ENCODE measurements around the gene GLIS2. TPM values are rescaled to one million over a fixed set of nuclear protein-coding genes. Genes with fewer than 3 reads are reported as not detected.
A peak's percentile ranks its signal among the peaks of the same experiment; 100 is the strongest.

The GLIS2 gene
- total and polyA plus RNA-seq, 7 experiments from 2014 or later, result 0.53 TPM; not detected in 6

GRCh38 chr16:4293822-4294457 lies 21.9 kb upstream of the GLIS2 start:
- CTCF ChIA-PET, result interaction anchor here (1.5 kb wide), 1 partner anchor 35 kb away, joined by 3 read pairs; no protein-coding TSS in a partner anchor
- Histone ChIP-seq H3K4me1 (ENCODE audit: control insufficient read depth in 2 of 2, insufficient read depth in 2 of 2, low read length in 2 of 2) (no peaks in the 10 kb centered on the region), H3K27ac (ENCODE audit: low read depth, low read length) (no peak overlapping the region), H3K36me3 (ENCODE audit: control insufficient read depth in 2 of 3, insufficient read depth in 3 of 3, low read length in 3 of 3) (no peaks in the 10 kb centered on the region), H3K9me3 (ENCODE audit: control insufficient read depth in 2 of 3, low read length in 3 of 3) (no peaks in the 10 kb centered on the region), H3K27me3 (ENCODE audit: control insufficient read depth in 2 of 2, insufficient read depth in 2 of 2, low read length in 2 of 2) (no peaks in the 10 kb centered on the region), H3K4me3 (ENCODE audit: low read length) (no peak overlapping the region)
- DNase-seq (no peak), ATAC-seq (no peak)
- Mint-ChIP-seq H3K27me3 (peaks cover 0 to 13% (median 0%) of the 10 kb centered on the region in 5 donors), H3K36me3 (no peaks in the 10 kb centered on the region), H3K4me1 (peaks cover 0 to 8% (median 2%) of the 10 kb centered on the region in 7 donors), H3K27ac (peak overlapping the region in 1 of 9 donors; percentile 59), H3K4me3 (no peak overlapping the region), H3K9me3 (no peaks in the 10 kb centered on the region)
- POLR2A ChIA-PET, result interaction anchor here (0.9 kb wide), 1 partner anchor 22 kb away, joined by 3 read pairs; no protein-coding TSS in a partner anchor
- intact Hi-C loops (cut with micrococcal nuclease), result no loop called here

GRCh38 chr16:4295581-4295980 lies 20.3 kb upstream of the GLIS2 start:
- CTCF ChIA-PET, result no interaction called here
- no peak overlapping the region for H3K27ac Mint-ChIP-seq
- POLR2A ChIA-PET, result no interaction called here

GRCh38 chr16:4297480-4297879 lies 18.4 kb upstream of the GLIS2 start:
- Mint-ChIP-seq H3K36me3 (peaks cover 0 to 3% (median 0%) of the 10 kb centered on the region in 5 donors), H3K27me3 (peaks cover 0 to 10% (median 0%) of the 10 kb centered on the region in 5 donors), H3K4me1 (peaks cover 0 to 14% (median 8%) of the 10 kb centered on the region in 7 donors), H3K27ac (peak overlapping the region in 1 of 9 donors; percentile 12), H3K4me3 (no peak overlapping the region), H3K9me3 (no peaks in the 10 kb centered on the region)
- DNase-seq (no peak), ATAC-seq (no peak)
- ChIA-PET POLR2A (interaction anchor here (1.5 kb wide), 1 partner anchor 9 kb away, joined by 5 read pairs; no protein-coding TSS in a partner anchor), CTCF (interaction anchor here (1.4 to 2.1 kb wide), 2 partner anchors 12 to 33 kb away, joined by 4 to 5 read pairs; no protein-coding TSS in a partner anchor)
- Histone ChIP-seq H3K36me3 (ENCODE audit: control insufficient read depth in 2 of 3, insufficient read depth in 3 of 3, low read length in 3 of 3) (no peaks in the 10 kb centered on the region), H3K4me3 (ENCODE audit: low read length) (no peak overlapping the region), H3K9me3 (ENCODE audit: control insufficient read depth in 2 of 3, low read length in 3 of 3) (no peaks in the 10 kb centered on the region), H3K27ac (ENCODE audit: low read depth, low read length) (no peak overlapping the region), H3K27me3 (ENCODE audit: control insufficient read depth in 2 of 2, insufficient read depth in 2 of 2, low read length in 2 of 2) (no peaks in the 10 kb centered on the region), H3K4me1 (ENCODE audit: control insufficient read depth in 2 of 2, insufficient read depth in 2 of 2, low read length in 2 of 2) (no peaks in the 10 kb centered on the region)
- intact Hi-C loops (cut with micrococcal nuclease), result no loop called here

More at GRCh38 chr16:4295581-4295980, 20.3 kb upstream of the GLIS2 start:
- H3K36me3 ChIP-seq (ENCODE audit: control insufficient read depth in 2 of 3, insufficient read depth in 3 of 3, low read length in 3 of 3), result no peaks in the 10 kb centered on the region
- no peak overlapping the region for H3K4me3 ChIP-seq (ENCODE audit: low read length)
- Mint-ChIP-seq H3K36me3 (peaks cover 0 to 3% (median 0%) of the 10 kb centered on the region in 5 donors), H3K4me1 (peaks cover 0 to 16% (median 8%) of the 10 kb centered on the region in 7 donors), H3K4me3 (no peak overlapping the region), H3K9me3 (no peaks in the 10 kb centered on the region), H3K27me3 (peaks cover 0 to 13% (median 0%) of the 10 kb centered on the region in 5 donors)
- H3K4me1 ChIP-seq (ENCODE audit: control insufficient read depth in 2 of 2, insufficient read depth in 2 of 2, low read length in 2 of 2), result no peaks in the 10 kb centered on the region
- no peak for ATAC-seq
- intact Hi-C loops (cut with micrococcal nuclease), result no loop called here
- H3K27me3 ChIP-seq (ENCODE audit: control insufficient read depth in 2 of 2, insufficient read depth in 2 of 2, low read length in 2 of 2), result no peaks in the 10 kb centered on the region
- H3K27ac ChIP-seq (ENCODE audit: low read depth, low read length), result no peak overlapping the region
- no peaks in the 10 kb centered on the region for H3K9me3 ChIP-seq (ENCODE audit: control insufficient read depth in 2 of 3, low read length in 3 of 3)
- no peak for DNase-seq

GRCh38 chr16:4298761-4299522 lies 16.9 kb upstream of the GLIS2 start:
- ChIA-PET POLR2A (no interaction called here), CTCF (interaction anchor here (1.0 to 1.2 kb wide), 2 partner anchors 10 to 13 kb away, joined by 3 to 6 read pairs; no protein-coding TSS in a partner anchor)
- Mint-ChIP-seq H3K36me3 (peaks cover 0 to 3% (median 0%) of the 10 kb centered on the region in 5 donors), H3K27ac (peak overlapping the region in 2 of 9 donors; percentile 11 to 38), H3K4me1 (peaks cover 1 to 13% (median 8%) of the 10 kb centered on the region in 7 donors), H3K27me3 (no peaks in the 10 kb centered on the region), H3K4me3 (no peak overlapping the region), H3K9me3 (no peaks in the 10 kb centered on the region)
- intact Hi-C loops (cut with micrococcal nuclease), result no loop called here
- DNase-seq, result no peak
- Histone ChIP-seq H3K9me3 (ENCODE audit: control insufficient read depth in 2 of 3, low read length in 3 of 3) (no peaks in the 10 kb centered on the region), H3K27me3 (ENCODE audit: control insufficient read depth in 2 of 2, insufficient read depth in 2 of 2, low read length in 2 of 2) (no peaks in the 10 kb centered on the region), H3K27ac (ENCODE audit: low read depth, low read length) (no peak overlapping the region), H3K4me3 (ENCODE audit: low read length) (no peak overlapping the region), H3K36me3 (ENCODE audit: control insufficient read depth in 2 of 3, insufficient read depth in 3 of 3, low read length in 3 of 3) (peaks cover 0 to 4% (median 0%) of the 10 kb centered on the region in 3 experiments), H3K4me1 (ENCODE audit: control insufficient read depth in 2 of 2, insufficient read depth in 2 of 2, low read length in 2 of 2) (no peaks in the 10 kb centered on the region)
- no peak for ATAC-seq

- H3K36me3 ChIP-seq (ENCODE audit: control insufficient read depth in 2 of 3, insufficient read depth in 3 of 3, low read length in 3 of 3), result peaks cover 0 to 5% (median 0%) of the 10 kb centered on the region in 3 experiments
- H3K9me3 ChIP-seq (ENCODE audit: control insufficient read depth in 2 of 3, low read length in 3 of 3), result no peaks in the 10 kb centered on the region
- Mint-ChIP-seq H3K36me3 (peaks cover 0 to 6% (median 0%) of the 10 kb centered on the region in 5 donors), H3K4me3 (no peak overlapping the region), H3K27ac (peak overlapping the region in 1 of 9 donors; percentile 38), H3K9me3 (no peaks in the 10 kb centered on the region), H3K4me1 (peaks cover 5 to 24% (median 16%) of the 10 kb centered on the region in 7 donors), H3K27me3 (no peaks in the 10 kb centered on the region)
- intact Hi-C loops (cut with micrococcal nuclease), result no loop called here
- POLR2A ChIA-PET, result interaction anchor here (0.8 kb wide), 1 partner anchor 27 kb away, joined by 3 read pairs; no protein-coding TSS in a partner anchor
- CTCF ChIA-PET, result interaction anchor here (0.6 to 1.0 kb wide), 2 partner anchors 48 to 516 kb away, joined by 3 read pairs; no protein-coding TSS in a partner anchor
- H3K27me3 ChIP-seq (ENCODE audit: control insufficient read depth in 2 of 2, insufficient read depth in 2 of 2, low read length in 2 of 2), result no peaks in the 10 kb centered on the region
- H3K4me3 ChIP-seq (ENCODE audit: low read length), result no peak overlapping the region
- H3K4me1 ChIP-seq (ENCODE audit: control insufficient read depth in 2 of 2, insufficient read depth in 2 of 2, low read length in 2 of 2), result peaks cover 4 to 6% of the 10 kb centered on the region in 2 donors
- ATAC-seq (no peak), DNase-seq (no peak)
- no peak overlapping the region for H3K27ac ChIP-seq (ENCODE audit: low read depth, low read length)
Measured at GRCh38 chr16:4301177-4301576, 14.7 kb upstream of the GLIS2 start.

GRCh38 chr16:4301968-4302367 lies 13.9 kb upstream of the GLIS2 start:
- POLR2A ChIA-PET, result no interaction called here
- Histone ChIP-seq H3K27ac (ENCODE audit: low read depth, low read length) (no peak overlapping the region), H3K4me3 (ENCODE audit: low read length) (no peak overlapping the region), H3K27me3 (ENCODE audit: control insufficient read depth in 2 of 2, insufficient read depth in 2 of 2, low read length in 2 of 2) (no peaks in the 10 kb centered on the region), H3K36me3 (ENCODE audit: control insufficient read depth in 2 of 3, insufficient read depth in 3 of 3, low read length in 3 of 3) (peaks cover 0 to 5% (median 0%) of the 10 kb centered on the region in 3 experiments), H3K9me3 (ENCODE audit: control insufficient read depth in 2 of 3, low read length in 3 of 3) (no peaks in the 10 kb centered on the region), H3K4me1 (ENCODE audit: control insufficient read depth in 2 of 2, insufficient read depth in 2 of 2, low read length in 2 of 2) (peaks cover 11 to 14% of the 10 kb centered on the region in 2 donors)
- H3K27ac Mint-ChIP-seq, result no peak overlapping the region
- no peak for ATAC-seq
- no peak for DNase-seq
- intact Hi-C loops (cut with micrococcal nuclease), result no loop called here
- H3K27me3 Mint-ChIP-seq, result no peaks in the 10 kb centered on the region
- H3K9me3 Mint-ChIP-seq, result no peaks in the 10 kb centered on the region
- H3K36me3 Mint-ChIP-seq, result peaks cover 0 to 7% (median 0%) of the 10 kb centered on the region in 5 donors
- CTCF ChIA-PET, result no interaction called here
- peaks cover 8 to 32% (median 23%) of the 10 kb centered on the region in 7 donors for H3K4me1 Mint-ChIP-seq
- no peak overlapping the region for H3K4me3 Mint-ChIP-seq

All from naive thymus-derived CD4-positive, alpha-beta T cell (primary cell).